ENCODE measurements around the gene FBLN1. TPM values are rescaled to one million over a fixed set of nuclear protein-coding genes. Genes with fewer than 3 reads are reported as not detected.

Gene FBLN1
- total RNA-seq, 1 experiment from 2014 or later = 21.0 TPM

GRCh38 chr22:45563362-45564040, 60.8 kb downstream of the FBLN1 start:
- H3K4me1 ChIP-seq = no peaks in the 10 kb centered on the region
- H3K27ac ChIP-seq = no peak overlapping the region
- H3K4me3 ChIP-seq = no peak overlapping the region
- no peaks in the 10 kb centered on the region for H3K27me3 ChIP-seq
- 0 out of 2 replicates have a peak, but pooled peaks cover 3% of the 10 kb centered on the region for H3K9me3 ChIP-seq (replicated peaks)
- no peaks in the 10 kb centered on the region for H3K36me3 ChIP-seq
- DNase-seq = no peak

DNA sequence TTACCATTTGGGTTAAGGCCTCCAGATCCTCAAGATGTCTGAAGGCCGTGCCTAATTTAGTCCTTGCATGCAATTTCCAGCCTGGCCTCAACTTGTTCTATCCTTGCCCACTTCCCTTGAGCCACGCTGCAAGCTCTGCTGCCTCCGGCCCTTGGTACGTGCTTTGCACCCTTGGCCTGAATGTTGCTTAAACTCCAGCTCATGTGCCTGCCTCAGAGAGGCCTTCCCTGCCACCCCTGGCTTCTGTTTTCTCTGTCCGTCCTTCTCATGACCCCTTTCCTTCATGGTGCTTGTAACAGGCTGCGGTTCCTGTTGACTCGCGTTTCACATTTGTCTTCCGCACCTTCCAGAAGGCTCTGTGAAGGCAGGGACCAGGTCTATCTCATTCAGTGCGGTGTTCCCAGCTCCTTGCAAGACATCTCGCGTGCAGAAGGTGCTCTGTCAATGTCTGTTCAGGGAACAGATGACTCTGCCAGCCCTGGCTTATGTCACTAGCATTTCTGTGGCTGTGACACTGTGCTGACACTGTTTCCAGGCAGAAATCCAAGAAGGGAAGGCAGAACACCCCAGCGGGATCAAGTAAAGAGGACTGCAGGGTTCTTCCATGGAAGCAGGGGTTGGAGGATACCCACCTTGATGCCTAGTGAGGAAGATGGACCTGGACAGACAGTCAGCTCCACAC, 61.8 kb downstream of the FBLN1 start:
- H3K4me3 ChIP-seq = no peak overlapping the region
- no peaks in the 10 kb centered on the region for H3K4me1 ChIP-seq
- H3K27ac ChIP-seq = no peak overlapping the region
- H3K9me3 ChIP-seq (replicated peaks) = 0 out of 2 replicates have a peak, but pooled peaks cover 3% of the 10 kb centered on the region
- DNase-seq = no peak
- H3K27me3 ChIP-seq = no peaks in the 10 kb centered on the region
- no peaks in the 10 kb centered on the region for H3K36me3 ChIP-seq

- Histone ChIP-seq H3K27me3 (no peaks in the 10 kb centered on the region), H3K27ac (no peak overlapping the region), H3K9me3 (replicated peaks) (0 out of 2 replicates have a peak, but pooled peaks cover 3% of the 10 kb centered on the region), H3K36me3 (no peaks in the 10 kb centered on the region), H3K4me1 (no peaks in the 10 kb centered on the region), H3K4me3 (no peak overlapping the region)
- DNase-seq = no peak
Observed at GRCh38 chr22:45565171-45565570, 62.5 kb downstream of the FBLN1 start.

- DNase-seq = no peak
- no peaks in the 10 kb centered on the region for H3K27me3 ChIP-seq
- H3K36me3 ChIP-seq = no peaks in the 10 kb centered on the region
- H3K4me1 ChIP-seq = no peaks in the 10 kb centered on the region
- no peak overlapping the region for H3K27ac ChIP-seq
- H3K9me3 ChIP-seq (replicated peaks) = 0 out of 2 replicates have a peak, but pooled peaks cover 3% of the 10 kb centered on the region
- no peak overlapping the region for H3K4me3 ChIP-seq
Observed at GRCh38 chr22:45565973-45566372, 63.3 kb downstream of the FBLN1 start.

DNA sequence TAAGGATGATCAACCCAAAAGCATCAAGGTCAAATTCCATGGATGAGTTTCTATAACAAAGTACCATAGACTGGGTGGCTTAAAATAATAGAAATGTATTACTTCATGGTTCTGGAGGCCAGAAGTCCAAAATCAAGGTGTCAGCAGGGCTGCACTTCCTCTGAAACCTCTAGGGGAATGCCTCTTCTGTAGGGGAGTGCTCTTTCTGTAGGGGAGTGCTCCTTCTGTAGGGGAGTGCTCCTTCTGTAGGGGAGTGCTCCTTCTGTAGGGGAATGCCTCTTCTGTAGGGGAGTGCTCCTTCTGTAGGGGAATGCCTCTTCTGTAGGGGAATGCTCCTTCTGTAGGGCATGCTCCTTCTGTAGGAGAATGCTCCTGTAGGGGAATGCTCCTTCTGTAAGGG, 65.5 kb downstream of the FBLN1 start:
- Histone ChIP-seq H3K27me3 (no peaks in the 10 kb centered on the region), H3K4me1 (no peaks in the 10 kb centered on the region), H3K4me3 (no peak overlapping the region), H3K9me3 (replicated peaks) (no peaks in the 10 kb centered on the region), H3K36me3 (no peaks in the 10 kb centered on the region), H3K27ac (no peak overlapping the region)
- DNase-seq = no peak

- H3K4me1 ChIP-seq = no peaks in the 10 kb centered on the region
- H3K4me3 ChIP-seq = no peak overlapping the region
- no peaks in the 10 kb centered on the region for H3K36me3 ChIP-seq
- no peaks in the 10 kb centered on the region for H3K27me3 ChIP-seq
- H3K9me3 ChIP-seq (replicated peaks) = no peaks in the 10 kb centered on the region
- no peak for DNase-seq
- H3K27ac ChIP-seq = no peak overlapping the region
Observed at GRCh38 chr22:45571089-45571488, 68.4 kb downstream of the FBLN1 start.

DNA sequence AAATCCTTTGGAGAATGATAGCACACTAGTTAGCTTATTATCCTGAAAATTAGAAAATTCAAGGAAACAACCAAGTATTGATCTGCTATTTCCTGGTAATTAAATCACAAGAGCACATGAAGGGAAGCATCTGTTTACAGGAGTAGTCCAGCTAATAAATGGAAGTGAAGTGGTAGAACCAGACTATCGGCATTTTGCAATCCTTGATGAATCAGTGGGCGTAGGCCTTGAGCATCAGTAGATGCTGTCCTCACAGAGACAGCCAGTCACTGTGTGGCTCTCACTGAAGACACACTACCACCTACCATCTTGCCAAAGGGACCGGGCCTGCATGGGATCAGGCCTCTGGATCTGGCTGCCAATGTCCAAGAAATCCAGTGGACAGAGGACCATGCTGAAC, 69.8 kb downstream of the FBLN1 start:
- H3K4me3 ChIP-seq = no peak overlapping the region
- H3K4me1 ChIP-seq = no peaks in the 10 kb centered on the region
- no peak for DNase-seq
- H3K9me3 ChIP-seq (replicated peaks) = no peaks in the 10 kb centered on the region
- no peaks in the 10 kb centered on the region for H3K27me3 ChIP-seq
- H3K27ac ChIP-seq = no peak overlapping the region
- H3K36me3 ChIP-seq = no peaks in the 10 kb centered on the region

- Histone ChIP-seq H3K9me3 (replicated peaks) (no peaks in the 10 kb centered on the region), H3K4me1 (no peaks in the 10 kb centered on the region), H3K27ac (no peak overlapping the region), H3K36me3 (no peaks in the 10 kb centered on the region), H3K27me3 (peaks cover 6% of the 10 kb centered on the region; the same call in 1 of the 2 replicates), H3K4me3 (no peak overlapping the region)
- DNase-seq = no peak
Observed at GRCh38 chr22:45574069-45574703, 71.5 kb downstream of the FBLN1 start.

GRCh38 chr22:45575173-45575572, 72.5 kb downstream of the FBLN1 start:
- Histone ChIP-seq H3K27me3 (peaks cover 11% of the 10 kb centered on the region; the same call in 1 of the 2 replicates), H3K36me3 (no peaks in the 10 kb centered on the region), H3K4me3 (no peak overlapping the region), H3K9me3 (replicated peaks) (no peaks in the 10 kb centered on the region), H3K4me1 (no peaks in the 10 kb centered on the region), H3K27ac (no peak overlapping the region)
- no peak for DNase-seq

DNA sequence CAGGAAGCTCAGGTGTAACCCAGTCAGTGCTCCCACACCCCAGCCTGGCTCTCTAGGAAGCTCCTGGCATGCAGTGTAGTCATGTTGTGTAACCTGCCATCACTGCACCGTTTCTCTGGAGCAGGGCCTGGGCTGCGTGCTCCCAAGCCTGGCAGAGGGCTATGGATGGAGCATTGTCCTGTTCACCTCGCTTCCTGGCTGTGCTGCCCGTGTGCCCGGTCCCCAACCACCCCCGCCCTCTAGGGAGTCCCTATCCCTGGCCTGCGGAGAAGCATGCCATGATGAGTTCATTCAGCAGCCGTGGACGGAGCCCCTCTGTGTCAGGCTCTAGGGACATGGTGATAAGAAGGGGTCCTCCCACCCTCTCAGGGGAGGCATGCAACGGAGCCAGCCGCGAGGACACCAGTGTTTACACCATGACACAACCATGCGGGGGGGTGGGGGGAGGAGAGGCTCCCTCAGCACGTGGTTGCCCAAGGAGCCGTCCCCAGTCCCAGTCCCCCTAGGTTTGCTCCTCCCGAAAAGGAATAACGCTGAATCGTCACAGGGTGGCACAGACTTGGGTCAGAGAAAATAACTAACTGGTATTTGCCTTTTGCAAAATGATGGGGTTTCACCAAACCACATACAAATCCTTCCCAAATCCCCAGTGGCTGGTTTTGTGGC, 73.1 kb downstream of the FBLN1 start:
- Histone ChIP-seq H3K36me3 (no peaks in the 10 kb centered on the region), H3K9me3 (replicated peaks) (no peaks in the 10 kb centered on the region), H3K27ac (no peak overlapping the region), H3K4me1 (no peaks in the 10 kb centered on the region), H3K4me3 (no peak overlapping the region), H3K27me3 (peaks cover 13% of the 10 kb centered on the region; the same call in 1 of the 2 replicates)
- no peak for DNase-seq

- H3K4me1 ChIP-seq = no peaks in the 10 kb centered on the region
- H3K36me3 ChIP-seq = no peaks in the 10 kb centered on the region
- DNase-seq = no peak
- H3K27me3 ChIP-seq = peaks cover 13% of the 10 kb centered on the region; the same call in 1 of the 2 replicates
- no peak overlapping the region for H3K27ac ChIP-seq
- no peaks in the 10 kb centered on the region for H3K9me3 ChIP-seq (replicated peaks)
- H3K4me3 ChIP-seq = no peak overlapping the region
Observed at GRCh38 chr22:45576273-45576625, 73.6 kb downstream of the FBLN1 start.

DNA sequence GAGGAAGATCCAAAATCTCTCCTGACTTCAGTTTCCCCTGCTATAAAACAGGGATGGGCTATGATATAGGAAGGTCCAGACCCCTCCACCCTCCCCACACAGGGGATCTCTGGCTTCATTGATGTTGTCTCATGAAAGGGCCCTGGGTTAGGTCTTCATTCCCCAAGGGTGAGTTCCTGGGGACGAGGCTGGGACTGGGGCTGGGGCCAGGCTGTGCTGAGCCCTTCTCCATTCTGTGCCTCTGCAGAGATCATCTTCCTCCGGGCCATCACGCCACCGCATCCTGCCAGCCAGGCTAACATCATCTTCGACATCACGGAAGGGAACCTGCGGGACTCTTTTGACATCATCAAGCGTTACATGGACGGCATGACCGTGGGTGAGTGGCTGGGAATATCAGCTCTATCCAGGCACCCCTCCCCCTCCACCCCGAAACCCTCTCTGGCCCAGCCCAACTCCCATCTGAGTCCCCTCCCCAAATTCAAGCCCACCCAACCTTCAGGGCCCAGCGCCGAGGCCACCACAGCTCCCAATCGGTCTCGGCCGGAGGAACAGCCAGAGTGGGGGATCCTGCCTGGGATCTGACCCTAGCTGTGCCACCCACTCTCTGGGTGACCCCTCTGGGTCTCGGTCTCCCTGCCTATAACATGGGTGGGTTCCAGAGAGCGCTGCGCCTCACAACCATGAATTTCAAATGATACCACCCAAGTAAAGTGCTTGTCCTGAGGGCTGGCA, 74.2 kb downstream of the FBLN1 start:
- H3K36me3 ChIP-seq = no peaks in the 10 kb centered on the region
- no peak for DNase-seq
- H3K9me3 ChIP-seq (replicated peaks) = no peaks in the 10 kb centered on the region
- H3K27ac ChIP-seq = no peak overlapping the region
- H3K27me3 ChIP-seq = peaks cover 13% of the 10 kb centered on the region; the same call in 1 of the 2 replicates
- H3K4me3 ChIP-seq = no peak overlapping the region
- H3K4me1 ChIP-seq = no peaks in the 10 kb centered on the region

DNA sequence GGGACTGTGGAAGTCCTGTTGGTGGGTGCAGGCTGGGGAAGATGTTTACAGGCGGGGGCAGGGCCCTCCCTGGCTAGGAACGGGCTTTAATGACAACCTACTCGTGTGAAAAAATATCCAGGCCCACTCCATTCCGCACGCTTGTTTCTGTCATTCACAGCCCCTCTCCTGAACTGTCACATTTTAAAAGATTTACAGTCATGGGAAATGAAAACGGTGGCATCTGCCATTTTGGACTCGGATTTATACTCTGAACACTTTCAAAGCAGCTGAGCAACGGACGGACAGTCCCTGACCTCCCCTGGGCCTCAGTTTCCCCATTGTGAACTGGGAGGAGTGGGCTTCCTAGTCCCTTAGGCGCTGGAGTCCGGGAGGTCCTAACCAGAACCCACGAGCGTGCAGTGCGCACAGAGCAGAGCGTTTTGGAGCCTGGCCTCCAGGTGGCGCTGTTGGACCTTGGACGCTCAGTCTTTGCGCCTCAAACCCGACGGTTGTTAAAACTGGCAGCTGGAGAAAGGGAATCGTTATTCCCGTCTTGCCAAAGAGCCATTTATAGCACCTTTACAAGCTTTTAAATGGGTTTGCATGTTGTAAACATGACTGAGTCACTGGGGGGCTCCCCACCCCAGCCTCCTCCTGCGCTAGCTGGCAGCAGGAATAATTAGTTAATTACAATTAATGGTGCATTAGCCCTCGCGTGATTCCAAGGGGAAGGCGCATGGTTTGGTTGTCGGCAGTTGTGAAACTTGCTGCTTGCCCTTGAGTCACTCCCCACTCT, 75.3 kb downstream of the FBLN1 start:
- no peak overlapping the region for H3K4me3 ChIP-seq
- no peak overlapping the region for H3K27ac ChIP-seq
- no peaks in the 10 kb centered on the region for H3K36me3 ChIP-seq
- peaks cover 13% of the 10 kb centered on the region; the same call in 1 of the 2 replicates for H3K27me3 ChIP-seq
- H3K4me1 ChIP-seq = no peaks in the 10 kb centered on the region
- H3K9me3 ChIP-seq (replicated peaks) = no peaks in the 10 kb centered on the region
- DNase-seq = peak; percentile 74 to 86
